ENCODE data around the gene CHD3.

Gene CHD3

GRCh38 chr17:7875804-7876370, 12.7 kb upstream of the CHD3 start:
- DNase-seq = no peak

GRCh38 chr17:7878234-7878633, 10.4 kb upstream of the CHD3 start:
- no peak for DNase-seq

- DNase-seq = no peak
These were observed 8.3 kb upstream of the CHD3 start for GRCh38 chr17:7880076-7880868.

- no peak for DNase-seq
These were observed 7.1 kb upstream of the CHD3 start for GRCh38 chr17:7881276-7882054.

GRCh38 chr17:7882068-7882467, 6.5 kb upstream of the CHD3 start:
- no peak for DNase-seq

- no peak for DNase-seq
These were observed 6.0 kb upstream of the CHD3 start for GRCh38 chr17:7882629-7883028.

- DNase-seq = peak; percentile 78
These were observed 4.7 kb upstream of the CHD3 start for GRCh38 chr17:7883781-7884386.

GRCh38 chr17:7884581-7885366, 3.8 kb upstream of the CHD3 start:
- DNase-seq = peak; percentile 56

GRCh38 chr17:7885367-7886226, 3.0 kb upstream of the CHD3 start:
- DNase-seq = peak; percentile 59

- peak; percentile 79 for DNase-seq
These were observed 2.2 kb upstream of the CHD3 start for GRCh38 chr17:7886227-7887037.

- DNase-seq = no peak
These were observed 1.5 kb upstream of the CHD3 start for GRCh38 chr17:7887038-7887481.

- peak; percentile 97 for DNase-seq
These were observed 956 bp upstream of the CHD3 start for GRCh38 chr17:7887482-7888183.

GRCh38 chr17:7889166-7889955, 772 bp downstream of the CHD3 start:
- DNase-seq = peak; percentile 53

- no peak for DNase-seq
These were observed 4.7 kb downstream of the CHD3 start for GRCh38 chr17:7893187-7893880.

GRCh38 chr17:7894226-7894625, 5.6 kb downstream of the CHD3 start:
- DNase-seq = no peak

GRCh38 chr17:7894866-7895265, 6.3 kb downstream of the CHD3 start:
- no peak for DNase-seq

GRCh38 chr17:7897090-7897489, 8.5 kb downstream of the CHD3 start:
- no peak for DNase-seq

GRCh38 chr17:7897773-7898172, 9.2 kb downstream of the CHD3 start:
- DNase-seq = peak; percentile 56

All from CD4-positive, alpha-beta T cell treated with Interleukin-17A for 1 hour (primary cell).